GM20000 (cell line): ENCODE data around the gene PTPRN2.

Experiments used
- DNase-seq: peaks from one replicate; pipeline ENCODE4 v3.0.0; 2012; ENCODE audit warnings: low spot score
- TF ChIP-seq, protein P1 (sequence below): IDR thresholded peaks from 2 replicates; pipeline ENCODE4 v1.5.1; 2012; ENCODE audit warnings: mild to moderate bottlenecking, control low read depth; ENCODE audit errors: extremely low read depth, missing control alignments

PTPRN2 gene

DNA sequence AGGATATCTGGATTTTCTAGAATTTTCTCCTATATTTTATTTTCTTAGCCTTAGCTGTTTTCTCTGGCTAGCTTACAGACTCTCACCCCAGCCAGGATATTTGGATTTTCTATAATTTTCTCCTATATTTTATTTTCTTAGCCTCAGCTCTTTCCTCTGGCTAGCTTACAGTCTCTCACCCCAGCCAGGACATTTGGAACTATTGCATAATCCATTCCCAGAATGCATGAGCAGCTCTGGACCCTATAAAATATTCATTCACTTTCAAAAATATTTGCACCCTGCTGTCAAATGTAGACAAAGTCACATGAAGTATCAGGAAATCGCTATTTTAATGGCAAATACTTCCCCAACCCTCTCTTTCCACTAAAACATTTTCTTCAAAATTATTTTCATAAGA lies 952.0 kb downstream of the PTPRN2 start:
- no peak for DNase-seq
- TF ChIP-seq, protein P1, sequence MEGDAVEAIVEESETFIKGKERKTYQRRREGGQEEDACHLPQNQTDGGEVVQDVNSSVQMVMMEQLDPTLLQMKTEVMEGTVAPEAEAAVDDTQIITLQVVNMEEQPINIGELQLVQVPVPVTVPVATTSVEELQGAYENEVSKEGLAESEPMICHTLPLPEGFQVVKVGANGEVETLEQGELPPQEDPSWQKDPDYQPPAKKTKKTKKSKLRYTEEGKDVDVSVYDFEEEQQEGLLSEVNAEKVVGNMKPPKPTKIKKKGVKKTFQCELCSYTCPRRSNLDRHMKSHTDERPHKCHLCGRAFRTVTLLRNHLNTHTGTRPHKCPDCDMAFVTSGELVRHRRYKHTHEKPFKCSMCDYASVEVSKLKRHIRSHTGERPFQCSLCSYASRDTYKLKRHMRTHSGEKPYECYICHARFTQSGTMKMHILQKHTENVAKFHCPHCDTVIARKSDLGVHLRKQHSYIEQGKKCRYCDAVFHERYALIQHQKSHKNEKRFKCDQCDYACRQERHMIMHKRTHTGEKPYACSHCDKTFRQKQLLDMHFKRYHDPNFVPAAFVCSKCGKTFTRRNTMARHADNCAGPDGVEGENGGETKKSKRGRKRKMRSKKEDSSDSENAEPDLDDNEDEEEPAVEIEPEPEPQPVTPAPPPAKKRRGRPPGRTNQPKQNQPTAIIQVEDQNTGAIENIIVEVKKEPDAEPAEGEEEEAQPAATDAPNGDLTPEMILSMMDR, result no peak

DNA sequence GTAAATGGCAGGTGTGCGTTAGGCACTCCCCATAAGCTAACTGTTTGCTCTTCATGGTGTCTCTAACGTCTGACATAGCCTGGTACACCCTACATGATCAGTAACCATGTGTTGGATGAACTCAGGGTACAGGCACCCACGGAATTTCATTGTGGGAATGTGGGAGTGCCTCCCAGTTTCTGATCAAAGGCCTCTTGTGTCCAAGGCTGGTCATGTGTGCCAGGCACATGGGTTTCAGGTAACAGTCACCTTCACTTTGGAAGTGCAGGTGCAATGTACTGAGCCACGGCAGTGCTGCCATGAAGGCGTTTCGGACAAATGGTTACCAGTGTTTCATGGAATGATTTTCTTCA lies 952.5 kb downstream of the PTPRN2 start:
- no peak for DNase-seq

DNA sequence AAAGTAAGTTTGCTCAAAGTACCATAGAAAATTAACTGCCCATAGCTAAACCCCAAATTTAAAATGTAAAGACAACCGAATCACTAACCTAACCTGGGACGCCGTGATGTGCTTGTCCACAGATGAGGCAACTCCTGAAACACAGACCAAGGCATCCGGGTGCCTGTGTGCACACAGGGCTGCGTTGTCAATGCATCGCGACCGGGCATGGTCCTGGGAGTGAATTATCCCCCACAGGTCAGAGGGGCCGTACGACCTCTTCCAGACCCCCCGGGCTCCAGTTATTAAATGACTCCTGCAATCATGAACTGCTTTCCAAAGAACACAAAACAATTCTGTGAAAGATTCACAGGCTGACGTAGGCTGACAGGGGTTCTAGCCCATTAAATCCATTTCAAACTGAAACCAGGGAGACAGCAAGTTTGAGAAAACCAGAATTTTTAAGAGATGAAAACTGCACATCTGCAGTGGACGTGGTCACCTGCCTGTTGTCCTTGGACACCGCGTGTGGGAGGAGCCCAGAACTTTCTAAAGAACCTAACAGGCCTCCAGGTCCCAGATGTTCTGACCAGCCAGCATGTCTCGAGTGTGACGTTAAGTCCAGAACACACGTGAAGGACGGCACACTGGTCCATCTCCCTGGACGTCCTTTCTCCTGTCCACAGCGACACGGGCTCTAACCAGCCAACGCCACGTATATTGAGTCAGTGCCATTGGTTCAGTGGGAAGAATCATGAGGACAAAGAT lies 953.0 kb downstream of the PTPRN2 start:
- TF ChIP-seq, protein P1, result no peak
- DNase-seq, result no peak

More for the DNA sequence above, 952.5 kb downstream of the PTPRN2 start:
- TF ChIP-seq, protein P1, result no peak

GRCh38 chr7:157633465-157634185 lies 954.0 kb downstream of the PTPRN2 start:
- DNase-seq, result no peak
- TF ChIP-seq, protein P1, result no peak

DNA sequence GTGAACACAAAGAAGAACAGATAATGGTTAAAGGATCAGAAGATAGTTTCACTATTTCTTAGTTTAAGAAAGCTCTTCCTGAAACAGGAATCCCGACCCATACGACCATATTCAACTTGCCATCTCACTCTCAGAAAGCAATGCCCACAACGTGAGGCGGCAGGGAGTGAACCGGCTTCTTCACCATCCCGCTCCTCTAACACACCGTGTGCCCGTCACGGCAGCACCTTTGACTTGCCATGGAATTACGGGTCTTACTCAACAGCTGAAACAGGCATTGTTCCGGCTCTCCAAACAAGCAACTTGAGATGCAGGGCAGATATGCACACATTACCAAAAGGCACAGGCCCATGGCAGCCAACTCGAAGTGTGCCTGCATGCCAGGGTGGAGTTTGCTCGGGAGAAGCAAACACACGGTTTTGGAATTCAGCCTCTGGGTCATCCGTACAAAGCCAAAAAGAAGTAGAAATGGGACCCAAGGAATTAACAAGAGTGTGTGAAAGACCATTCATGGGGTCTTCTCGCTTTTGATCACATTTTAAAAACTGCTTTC lies 957.2 kb downstream of the PTPRN2 start:
- TF ChIP-seq, protein P1, result no peak
- DNase-seq, result no peak

DNA sequence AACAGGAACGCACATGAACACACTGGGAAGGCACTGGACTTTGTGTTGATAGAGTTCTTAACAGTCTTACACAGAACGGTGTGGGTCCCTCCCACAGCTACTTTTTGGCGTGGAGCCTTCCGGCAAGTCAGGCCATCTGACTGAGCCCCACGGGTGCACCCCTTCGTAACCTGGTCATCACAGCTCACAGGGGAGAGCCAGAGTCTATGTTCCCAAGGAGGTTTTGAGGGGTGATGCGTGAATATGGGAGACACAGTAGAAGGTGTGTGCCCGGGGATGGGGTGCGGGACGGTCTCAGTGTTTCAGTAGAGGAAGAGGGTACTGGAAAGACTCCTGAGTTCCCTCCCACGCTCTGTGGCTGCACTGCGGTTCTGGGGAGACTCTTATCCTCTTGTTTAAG lies 959.2 kb downstream of the PTPRN2 start:
- TF ChIP-seq, protein P1, result no peak
- no peak for DNase-seq

- DNase-seq, result no peak
- TF ChIP-seq, protein P1, result no peak
Measured at GRCh38 chr7:157627646-157628045, 960.0 kb downstream of the PTPRN2 start.
